ENCODE data around the gene GULP1.

The GULP1 gene

DNA sequence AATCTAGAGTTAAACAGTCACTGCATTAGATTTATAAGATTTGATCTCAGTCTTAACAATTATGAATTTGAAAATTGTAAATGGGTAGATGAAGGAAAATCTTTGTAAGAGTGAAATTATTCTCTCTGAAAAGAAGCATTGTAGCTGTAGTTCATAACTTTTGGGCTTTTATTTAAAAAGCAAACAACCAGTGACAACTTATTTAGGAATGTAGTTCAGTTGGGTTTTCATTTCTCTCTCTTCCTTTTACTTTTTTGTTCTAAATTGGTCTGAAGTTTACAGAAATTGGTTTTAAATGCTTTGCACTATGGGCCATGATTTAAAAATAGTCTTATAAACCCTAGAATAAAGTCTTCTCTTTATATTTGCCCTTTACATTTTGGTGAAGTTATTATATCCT lies 296.6 kb downstream of the GULP1 start (continued):
- TF ChIP-seq, protein P1, sequence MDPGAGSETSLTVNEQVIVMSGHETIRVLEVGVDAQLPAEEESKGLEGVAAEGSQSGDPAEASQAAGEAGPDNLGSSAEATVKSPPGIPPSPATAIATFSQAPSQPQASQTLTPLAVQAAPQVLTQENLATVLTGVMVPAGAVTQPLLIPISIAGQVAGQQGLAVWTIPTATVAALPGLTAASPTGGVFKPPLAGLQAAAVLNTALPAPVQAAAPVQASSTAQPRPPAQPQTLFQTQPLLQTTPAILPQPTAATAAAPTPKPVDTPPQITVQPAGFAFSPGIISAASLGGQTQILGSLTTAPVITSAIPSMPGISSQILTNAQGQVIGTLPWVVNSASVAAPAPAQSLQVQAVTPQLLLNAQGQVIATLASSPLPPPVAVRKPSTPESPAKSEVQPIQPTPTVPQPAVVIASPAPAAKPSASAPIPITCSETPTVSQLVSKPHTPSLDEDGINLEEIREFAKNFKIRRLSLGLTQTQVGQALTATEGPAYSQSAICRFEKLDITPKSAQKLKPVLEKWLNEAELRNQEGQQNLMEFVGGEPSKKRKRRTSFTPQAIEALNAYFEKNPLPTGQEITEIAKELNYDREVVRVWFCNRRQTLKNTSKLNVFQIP (CRISPR knock-in tag; IDR thresholded peaks at IDR 0.05; ENCODE audit: borderline replicate concordance, low read depth) = no peak
- TF ChIP-seq ZFP30 (CRISPR knock-in tag; IDR thresholded peaks at IDR 0.05) (no peak), BACH2 (CRISPR knock-in tag; IDR thresholded peaks at IDR 0.05; ENCODE audit: borderline replicate concordance) (no peak)

DNA sequence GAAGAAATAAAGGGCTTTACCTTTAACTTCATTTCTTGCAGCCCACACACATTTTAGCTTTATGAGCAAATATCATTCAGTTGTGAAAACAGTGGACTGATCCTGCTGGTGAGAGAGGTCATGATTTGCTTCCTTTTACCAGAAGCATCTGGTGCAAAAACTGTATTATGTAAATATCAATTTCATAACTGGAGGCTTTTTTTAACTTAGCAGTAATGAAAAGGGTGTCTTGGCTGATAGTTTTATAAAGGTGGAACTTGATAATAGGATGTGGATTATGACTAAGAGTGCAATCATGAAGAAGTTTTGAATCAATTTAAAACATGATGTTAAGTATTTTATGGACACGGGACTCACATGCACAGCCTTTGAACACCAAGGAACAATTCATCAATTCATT lies 304.4 kb downstream of the GULP1 start:
- no peak for ATAC-seq
- TF ChIP-seq ISL1 (CRISPR knock-in tag; IDR thresholded peaks at IDR 0.05) = no peak
- no peak for TF ChIP-seq TSHZ2 (CRISPR knock-in tag; IDR thresholded peaks at IDR 0.05)
- TF ChIP-seq BACH2 (CRISPR knock-in tag; IDR thresholded peaks at IDR 0.05; ENCODE audit: borderline replicate concordance) = no peak
- TF ChIP-seq CREB5 (CRISPR knock-in tag; IDR thresholded peaks at IDR 0.05; ENCODE audit: low read depth) = no peak
- no peak for TF ChIP-seq TCF4 (CRISPR knock-in tag; IDR thresholded peaks at IDR 0.05; ENCODE audit: borderline replicate concordance)
- TF ChIP-seq ZFP3 (CRISPR knock-in tag; IDR thresholded peaks at IDR 0.05) = no peak
- no peak for TF ChIP-seq ZNF70 (CRISPR knock-in tag; IDR thresholded peaks at IDR 0.05)
- no peak for TF ChIP-seq TOX (CRISPR knock-in tag; IDR thresholded peaks at IDR 0.05; ENCODE audit: borderline replicate concordance)
- TF ChIP-seq RARB (CRISPR knock-in tag; IDR thresholded peaks at IDR 0.05) = no peak
- TF ChIP-seq, protein P1 (CRISPR knock-in tag; IDR thresholded peaks at IDR 0.05; ENCODE audit: borderline replicate concordance, low read depth) = no peak
- TF ChIP-seq, protein P2, sequence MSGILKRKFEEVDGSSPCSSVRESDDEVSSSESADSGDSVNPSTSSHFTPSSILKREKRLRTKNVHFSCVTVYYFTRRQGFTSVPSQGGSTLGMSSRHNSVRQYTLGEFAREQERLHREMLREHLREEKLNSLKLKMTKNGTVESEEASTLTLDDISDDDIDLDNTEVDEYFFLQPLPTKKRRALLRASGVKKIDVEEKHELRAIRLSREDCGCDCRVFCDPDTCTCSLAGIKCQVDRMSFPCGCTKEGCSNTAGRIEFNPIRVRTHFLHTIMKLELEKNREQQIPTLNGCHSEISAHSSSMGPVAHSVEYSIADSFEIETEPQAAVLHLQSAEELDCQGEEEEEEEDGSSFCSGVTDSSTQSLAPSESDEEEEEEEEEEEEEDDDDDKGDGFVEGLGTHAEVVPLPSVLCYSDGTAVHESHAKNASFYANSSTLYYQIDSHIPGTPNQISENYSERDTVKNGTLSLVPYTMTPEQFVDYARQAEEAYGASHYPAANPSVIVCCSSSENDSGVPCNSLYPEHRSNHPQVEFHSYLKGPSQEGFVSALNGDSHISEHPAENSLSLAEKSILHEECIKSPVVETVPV (CRISPR knock-in tag; IDR thresholded peaks at IDR 0.05) = no peak
- no peak for TF ChIP-seq PATZ1 (CRISPR knock-in tag; IDR thresholded peaks at IDR 0.05; ENCODE audit: borderline replicate concordance)

DNA sequence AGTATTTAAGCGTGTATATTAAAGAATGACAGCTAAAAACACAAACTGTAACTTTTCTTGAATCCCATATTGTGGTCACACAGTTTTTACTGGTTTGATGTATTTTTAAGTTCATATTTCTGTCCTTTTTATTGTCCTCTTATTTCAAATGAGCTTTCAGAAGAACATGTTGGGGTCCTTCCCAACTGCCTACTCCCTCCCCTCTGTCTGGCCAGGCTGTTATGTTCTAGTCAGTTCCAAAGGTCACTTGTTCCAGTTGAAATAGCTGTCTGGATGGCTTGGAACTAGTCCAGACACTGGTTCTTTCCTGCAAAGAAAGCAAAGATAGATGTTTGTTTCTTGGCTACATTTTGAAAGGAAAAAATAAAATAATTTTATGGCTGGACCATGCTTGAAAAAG lies 306.9 kb downstream of the GULP1 start:
- TF ChIP-seq ESRRG (CRISPR knock-in tag; IDR thresholded peaks at IDR 0.05) (no peak), CSDC2 (CRISPR knock-in tag; IDR thresholded peaks at IDR 0.05) (no peak), TSHZ2 (CRISPR knock-in tag; IDR thresholded peaks at IDR 0.05) (no peak)
- TF ChIP-seq, protein P2 (CRISPR knock-in tag; IDR thresholded peaks at IDR 0.05) = no peak
- ATAC-seq = no peak
